PC-9 (cell line): ENCODE measurements around the gene HDAC7. TPM values are rescaled to one million over a fixed set of nuclear protein-coding genes. Genes with fewer than 3 reads are reported as not detected.

Experiments used
- BruUV-seq: library from RNA; stranded (reverse); fragments of 400-500 nt; replicated peaks from 2 replicates; lab custom pipeline; 2021; lab: Mats Ljungman, UMichigan
- CTCF ChIA-PET: fragments of 300-600 bp; sonication (Branson Sonifier 250); formaldehyde crosslinking; loops from one replicate; lab custom pipeline; 2022; ENCODE audit warnings: antibody characterized with exemption; lab: Charles Lee
- POLR2A ChIA-PET: fragments of 300-600 bp; sonication (Branson Sonifier 250); formaldehyde crosslinking; loops from one replicate; lab custom pipeline; 2022; ENCODE audit warnings: antibody characterized with exemption; ENCODE audit not compliant: unreplicated experiment; lab: Charles Lee
- DNase-seq, 2 experiments: peaks; one replicate each; pipeline versions ENCODE4 v3.0.0 to v3.0.0-alpha.2; 2015 to 2022; ENCODE audit warnings: mixed read lengths in 1 of 2
- H2AFZ ChIP-seq: fragments of 200-600 bp; sonication (generic); 2 replicates; pipeline ENCODE4 v1.8.1; 2017; ENCODE audit warnings: antibody characterized with exemption
- H3F3A ChIP-seq: fragments of 200-600 bp; sonication (generic); 2 replicates; pipeline ENCODE4 v1.8.1; 2017; ENCODE audit warnings: antibody characterized with exemption, mild to moderate bottlenecking, low read depth; ENCODE audit not compliant: insufficient read depth
- H3K27ac ChIP-seq: fragments of 200-600 bp; sonication (generic); 2 replicates; pipeline ENCODE4 v1.6.1; 2016; ENCODE audit warnings: mixed run types
- H3K27me3 ChIP-seq: fragments of 200-600 bp; sonication (generic); 2 replicates; pipeline ENCODE4 v1.6.1; 2016; ENCODE audit warnings: low read depth, mixed run types; ENCODE audit not compliant: insufficient read depth
- H3K36me3 ChIP-seq: fragments of 200-600 bp; sonication (generic); 2 replicates; pipeline ENCODE4 v1.6.1; 2016; ENCODE audit warnings: low read depth, mixed run types
- H3K4me1 ChIP-seq: fragments of 200-600 bp; sonication (generic); replicated peaks from 2 replicates; pipeline ENCODE4 v1.6.1; 2016; ENCODE audit warnings: mixed run types; ENCODE audit not compliant: insufficient read depth
- H3K4me2 ChIP-seq: fragments of 200-600 bp; sonication (generic); 2 replicates; pipeline ENCODE4 v1.6.1; 2017; ENCODE audit warnings: mixed run types
- H3K4me3 ChIP-seq: fragments of 200-600 bp; sonication (generic); 2 replicates; pipeline ENCODE4 v1.6.1; 2016; ENCODE audit warnings: mixed run types
- H3K79me2 ChIP-seq: fragments of 200-600 bp; sonication (generic); 2 replicates; pipeline ENCODE4 v1.6.1; 2017; ENCODE audit warnings: low read depth, mixed run types
- H3K9me2 ChIP-seq: fragments of 200-600 bp; sonication (generic); 2 replicates; pipeline ENCODE4 v1.8.1; 2017; ENCODE audit warnings: mild to moderate bottlenecking; ENCODE audit not compliant: insufficient read depth
- H3K9me3 ChIP-seq: fragments of 200-600 bp; sonication (generic); 2 replicates; pipeline ENCODE4 v1.8.1; 2016; ENCODE audit warnings: low read depth; ENCODE audit not compliant: insufficient read depth
- H4K20me1 ChIP-seq: fragments of 200-600 bp; sonication (generic); 2 replicates; pipeline ENCODE4 v1.8.1; 2017; ENCODE audit not compliant: insufficient read depth
- CTCF ChIP-seq: fragments of 200-600 bp; sonication (generic); conservative IDR thresholded peaks from 2 replicates; pipeline ENCODE4 v1.6.1; 2017; ENCODE audit warnings: mixed run types, antibody characterized with exemption, mild to moderate bottlenecking, moderate library complexity
- EZH2 ChIP-seq: fragments of 200-600 bp; sonication (generic); IDR thresholded peaks from 2 replicates; pipeline ENCODE4 v1.8.0; 2017; ENCODE audit warnings: antibody characterized with exemption, low read depth
- intact Hi-C: fragments of 100-400 bp; cut with micrococcal nuclease; formaldehyde crosslinking; loops from one replicate; pipeline ENCODE4 v1.10.0; 2022; ENCODE audit not compliant: unreplicated experiment
- total RNA-seq: library from RNA; stranded (reverse); gene quantifications from 2 replicates; pipeline ENCODE4 v1.2.3, GENCODE V29; 2021

The HDAC7 gene
- total RNA-seq, 1 experiment from 2014 or later = 106 TPM

DNA sequence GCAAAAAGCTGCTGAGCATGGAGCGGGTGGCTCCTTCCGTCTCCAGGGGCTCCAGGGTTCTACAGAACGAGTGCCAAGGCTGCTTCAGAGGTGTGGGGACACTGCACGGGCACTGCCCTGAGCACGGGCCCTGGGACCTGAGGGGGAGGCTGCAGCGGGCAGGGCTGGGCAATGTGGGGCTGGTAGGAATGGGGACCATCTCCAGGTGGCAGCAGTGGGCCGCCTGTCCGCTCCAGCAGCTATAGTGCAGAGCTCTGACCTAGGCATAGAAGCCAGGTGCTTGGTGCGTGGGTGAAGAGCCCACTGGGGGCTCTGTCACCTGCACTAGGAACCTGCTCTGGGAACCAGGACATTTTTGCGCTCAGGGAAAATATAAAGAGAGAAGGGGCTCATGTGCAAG is 22.3 kb downstream of the HDAC7 start:
- H3K36me3 ChIP-seq = no peaks in the 10 kb centered on the region
- H3K27ac ChIP-seq = no peak overlapping the region
- no peaks in the 10 kb centered on the region for H3K9me2 ChIP-seq
- H3K79me2 ChIP-seq = no peaks in the 10 kb centered on the region
- TF ChIP-seq CTCF = peak; percentile 46
- TF ChIP-seq EZH2 = no peak
- H4K20me1 ChIP-seq = peaks cover 6% of the 10 kb centered on the region; the same call in 1 of the 2 replicates
- no peak overlapping the region for H2AFZ ChIP-seq
- ChIA-PET POLR2A (no interaction called here), CTCF (interaction anchor here (0.6 to 1.2 kb wide), 2 partner anchors 38 to 41 kb away, joined by 3 to 5 read pairs; no protein-coding TSS in a partner anchor)
- intact Hi-C loops = loop anchor here (1.0 kb wide), 1 partner anchor 40 kb away; no protein-coding TSS in a partner anchor
- no peaks in the 10 kb centered on the region for H3K9me3 ChIP-seq
- H3K4me1 ChIP-seq = no peaks in the 10 kb centered on the region
- H3F3A ChIP-seq = no peaks in the 10 kb centered on the region
- H3K4me2 ChIP-seq = no peak overlapping the region
- no peaks in the 10 kb centered on the region for H3K27me3 ChIP-seq
- DNase-seq = no peak
- H3K4me3 ChIP-seq = no peak overlapping the region
- BruUV-seq = no TSS peak

DNA sequence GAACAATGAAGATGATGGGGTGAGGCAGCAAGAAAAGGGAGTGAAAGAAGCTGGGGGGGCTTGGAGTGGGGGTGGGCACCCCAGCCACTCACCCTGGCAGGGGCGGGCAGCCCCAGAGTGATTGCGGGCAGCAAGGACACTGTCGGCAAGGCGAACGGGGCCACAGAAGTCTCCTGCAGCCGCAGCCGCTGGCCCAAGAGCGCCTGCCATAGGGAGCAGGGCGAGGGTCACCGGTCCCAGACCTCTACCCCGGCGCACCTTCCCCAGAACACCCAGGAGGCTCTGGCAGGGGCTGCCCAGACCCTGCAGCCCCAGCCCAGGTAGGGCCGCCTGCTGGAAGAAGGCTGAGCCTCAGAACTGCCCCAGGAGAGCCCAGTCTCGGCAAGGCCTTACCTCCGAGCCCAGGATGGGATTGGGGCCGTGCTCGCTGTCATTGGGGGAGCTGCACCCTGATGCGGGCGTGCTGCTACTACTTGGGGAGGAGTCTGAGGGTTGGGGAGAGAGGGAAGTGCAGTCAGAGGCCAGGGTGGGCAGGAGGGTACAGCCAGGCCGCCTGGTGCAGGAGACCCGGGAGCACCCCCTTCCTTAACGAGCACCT is 23.8 kb downstream of the HDAC7 start:
- Histone ChIP-seq H3K4me1 (no peaks in the 10 kb centered on the region), H3K79me2 (no peaks in the 10 kb centered on the region), H3K36me3 (0 out of 2 replicates have a peak, but pooled peaks cover 4% of the 10 kb centered on the region), H3F3A (no peaks in the 10 kb centered on the region), H2AFZ (no peak overlapping the region), H3K27ac (no peak overlapping the region), H4K20me1 (no peaks in the 10 kb centered on the region; the same call in 1 of the 2 replicates), H3K9me2 (no peaks in the 10 kb centered on the region), H3K4me2 (no peak overlapping the region), H3K9me3 (no peaks in the 10 kb centered on the region), H3K27me3 (no peaks in the 10 kb centered on the region), H3K4me3 (no peak overlapping the region)
- intact Hi-C loops = no loop called here
- ChIA-PET POLR2A (interaction anchor here (0.7 kb wide), 1 partner anchor 29 kb away, joined by 3 read pairs; no protein-coding TSS in a partner anchor), CTCF (no interaction called here)
- no peak for DNase-seq
- TF ChIP-seq CTCF (no peak), EZH2 (no peak)
- BruUV-seq = no TSS peak

DNA sequence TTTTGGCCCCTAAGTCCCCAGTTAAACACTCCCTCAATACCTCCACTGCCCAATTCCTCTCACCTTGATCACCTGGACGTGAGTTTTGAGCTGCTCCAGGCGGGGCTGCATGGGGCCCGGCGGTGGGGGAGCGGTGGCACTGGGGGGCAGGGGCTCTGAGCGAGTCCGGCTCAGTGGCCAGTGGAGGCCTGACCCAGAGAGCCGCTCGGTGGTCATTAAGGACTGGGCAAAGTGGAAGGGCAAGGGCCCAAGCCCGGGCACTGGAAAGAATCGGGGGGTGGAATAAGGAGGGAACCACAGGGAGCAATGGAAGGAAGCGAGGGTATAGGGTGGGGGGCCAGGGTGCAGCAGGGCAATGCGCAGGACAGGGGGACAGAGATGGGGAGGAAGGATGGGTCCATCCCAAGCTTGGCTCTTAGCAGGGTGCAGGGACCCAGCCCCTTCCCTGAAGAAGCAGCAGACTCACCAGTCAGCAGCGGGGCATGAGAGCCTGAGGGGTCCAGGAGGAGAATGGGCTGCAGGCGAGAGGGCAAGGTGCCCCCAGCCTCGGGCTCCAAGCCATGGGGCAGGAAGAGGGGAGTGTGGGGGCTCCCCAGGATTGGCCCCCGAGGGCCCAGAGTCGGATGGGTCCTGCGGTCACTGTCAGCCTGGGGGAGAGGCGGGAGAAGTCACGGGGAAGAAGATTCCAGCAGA is 24.4 kb downstream of the HDAC7 start:
- H3K4me1 ChIP-seq = no peaks in the 10 kb centered on the region
- no peaks in the 10 kb centered on the region for H3K9me2 ChIP-seq
- H3K4me3 ChIP-seq = no peak overlapping the region
- POLR2A ChIA-PET = no interaction called here
- no TSS peak for BruUV-seq
- H3K27ac ChIP-seq = no peak overlapping the region
- H3K36me3 ChIP-seq = 0 out of 2 replicates have a peak, but pooled peaks cover 4% of the 10 kb centered on the region
- no peak for DNase-seq
- CTCF ChIA-PET = no interaction called here
- no peaks in the 10 kb centered on the region for H3F3A ChIP-seq
- no peaks in the 10 kb centered on the region for H3K27me3 ChIP-seq
- intact Hi-C loops = no loop called here
- no peaks in the 10 kb centered on the region for H3K9me3 ChIP-seq
- no peak overlapping the region for H2AFZ ChIP-seq
- H3K4me2 ChIP-seq = no peak overlapping the region
- H4K20me1 ChIP-seq = no peaks in the 10 kb centered on the region; the same call in 1 of the 2 replicates
- H3K79me2 ChIP-seq = no peaks in the 10 kb centered on the region
- TF ChIP-seq EZH2 (no peak), CTCF (no peak)
